ENCODE data around the gene BAZ1B.
A peak's percentile ranks its signal among the peaks of the same experiment; 100 is the strongest.
"Not testable (repeated sequence)": the region's sequence is repeated elsewhere in the genome, so short reads cannot be mapped to it uniquely, and the experiment has no call there.

The BAZ1B gene

DNA sequence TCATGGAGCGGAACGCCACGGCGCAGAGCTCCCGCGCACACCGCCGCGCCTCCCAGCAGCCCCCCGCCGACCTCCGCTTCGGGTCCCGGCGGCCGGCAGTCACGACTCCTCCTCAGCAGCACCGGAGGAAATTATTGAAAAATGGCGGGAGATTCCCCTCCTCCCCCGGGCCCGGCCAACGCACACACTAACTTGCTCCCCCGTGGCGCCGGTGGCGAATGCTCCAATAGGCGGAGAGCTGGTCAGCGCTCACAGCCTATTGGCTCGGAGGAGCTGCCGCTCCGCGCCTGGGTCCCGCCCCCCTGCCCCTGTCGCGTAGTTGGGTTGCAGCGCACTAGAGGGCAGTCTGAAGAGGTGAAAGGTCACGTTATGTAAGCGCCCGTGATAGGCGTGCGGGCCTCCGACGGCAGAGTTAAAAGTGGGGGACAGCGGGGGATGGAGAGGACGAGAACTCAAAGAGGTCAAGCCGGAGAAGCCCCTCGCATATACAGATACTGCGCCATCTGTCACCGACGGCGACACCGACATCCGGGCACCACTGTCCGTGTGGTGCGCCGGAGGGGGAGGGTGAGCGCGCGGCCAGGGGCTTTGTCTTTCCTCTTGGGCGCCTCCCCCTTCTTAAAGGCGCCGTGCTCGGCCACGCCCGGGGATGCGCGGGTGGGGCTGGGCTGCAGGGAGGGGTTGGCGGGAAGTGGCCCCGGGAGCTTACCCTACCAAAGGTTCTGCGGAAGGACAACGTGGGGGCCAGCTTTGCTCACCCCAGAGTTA, at the start of gene BAZ1B:
Gene BAZ1B, minus strand, starts transcription at position 189 of the 768 bp plus-strand sequence. CDS start 360 bp downstream, outside the sequence.
- Histone ChIP-seq H3K9me3 (ENCODE audit: low read length) (no peaks in the 10 kb centered on the region), H3K36me3 (ENCODE audit: insufficient read depth, low read length) (peaks cover 18% of the 10 kb centered on the region), H3K4me1 (ENCODE audit: insufficient read depth, low read length) (peaks cover 20% of the 10 kb centered on the region), H3K27me3 (ENCODE audit: insufficient read depth, low read length) (no peaks in the 10 kb centered on the region), H3K4me3 (ENCODE audit: low read length) (peak within 1 kb of the TSS; percentile 56), H2AFZ (ENCODE audit: low read depth, low read length) (peak within 1 kb of the TSS; percentile 13)

DNA sequence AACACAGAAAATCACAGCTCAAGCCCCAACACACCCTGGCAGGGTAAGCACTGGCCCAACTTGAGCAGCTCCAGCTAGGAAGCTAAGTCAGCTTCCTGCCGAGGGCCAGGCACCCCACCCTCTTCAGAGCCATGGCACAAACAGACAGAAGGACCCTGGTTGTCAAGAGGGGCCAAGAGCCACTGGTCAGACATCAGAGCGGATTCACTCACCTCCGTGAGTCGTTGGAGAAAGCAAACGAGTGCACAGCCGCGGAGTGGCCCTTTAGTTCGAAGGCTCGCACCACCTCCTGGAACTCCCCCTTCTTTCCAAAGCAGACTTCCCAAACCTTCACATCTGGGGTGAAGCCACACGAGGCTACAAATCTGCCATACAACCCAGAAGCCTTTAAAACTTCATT, 48.9 kb upstream of the BAZ1B start:
- H3K9me3 ChIP-seq (ENCODE audit: low read length): no peaks in the 10 kb centered on the region
- H3K4me3 ChIP-seq (ENCODE audit: low read length): no peak overlapping the region
- peaks cover 56% of the 10 kb centered on the region for H3K36me3 ChIP-seq (ENCODE audit: insufficient read depth, low read length)
- H3K27me3 ChIP-seq (ENCODE audit: insufficient read depth, low read length): no peaks in the 10 kb centered on the region
- no peak overlapping the region for H2AFZ ChIP-seq (ENCODE audit: low read depth, low read length)
- no peaks in the 10 kb centered on the region for H3K4me1 ChIP-seq (ENCODE audit: insufficient read depth, low read length)

DNA sequence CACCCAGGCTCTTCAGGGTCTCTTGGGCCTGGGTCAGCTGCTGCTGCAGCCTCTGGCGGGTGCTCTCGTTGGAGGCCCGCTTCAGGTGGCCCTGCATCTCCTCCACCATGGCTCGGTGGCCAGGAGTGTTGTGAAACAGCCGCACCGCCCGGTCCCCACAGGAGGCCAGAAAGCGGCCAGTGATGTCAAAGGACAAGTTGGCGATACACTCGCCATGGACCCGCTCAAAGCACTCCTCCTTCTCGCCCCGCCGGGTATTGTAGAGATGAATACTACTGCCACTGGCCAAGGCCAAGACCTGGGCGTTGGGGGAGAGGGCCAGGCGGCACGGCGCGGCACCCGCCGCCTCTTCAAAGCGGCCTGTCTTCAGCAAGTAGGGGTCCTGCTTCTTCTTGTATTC, 48.4 kb upstream of the BAZ1B start:
- H3K4me3 ChIP-seq (ENCODE audit: low read length): no peak overlapping the region
- no peak overlapping the region for H2AFZ ChIP-seq (ENCODE audit: low read depth, low read length)
- no peaks in the 10 kb centered on the region for H3K4me1 ChIP-seq (ENCODE audit: insufficient read depth, low read length)
- H3K27me3 ChIP-seq (ENCODE audit: insufficient read depth, low read length): no peaks in the 10 kb centered on the region
- peaks cover 56% of the 10 kb centered on the region for H3K36me3 ChIP-seq (ENCODE audit: insufficient read depth, low read length)
- no peaks in the 10 kb centered on the region for H3K9me3 ChIP-seq (ENCODE audit: low read length)

DNA sequence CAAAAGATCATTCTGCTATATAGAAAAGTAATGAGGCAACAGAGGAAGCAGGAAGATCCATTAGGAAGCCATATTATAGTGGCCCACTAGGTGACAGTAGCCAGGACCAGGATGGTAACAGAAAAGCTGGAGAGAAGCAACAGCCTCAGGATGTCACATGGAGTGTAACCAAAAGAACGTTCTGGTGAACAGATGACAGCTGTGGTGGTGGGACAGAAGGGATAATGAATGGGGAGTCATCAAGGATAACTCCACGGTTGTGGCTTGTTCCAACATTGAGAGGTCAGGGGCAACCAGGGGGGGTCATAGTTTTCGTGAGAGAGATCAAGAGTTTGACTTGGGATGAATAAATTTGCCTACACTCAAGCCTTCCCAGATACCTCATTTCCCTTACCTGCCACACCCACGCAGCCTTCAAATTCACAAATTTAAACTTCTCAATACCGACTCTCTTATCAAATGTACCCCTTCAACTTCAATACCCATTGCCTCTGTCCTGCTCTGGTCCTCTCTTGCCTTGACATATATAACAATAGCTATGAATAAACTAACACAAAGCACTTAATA, 47.0 kb upstream of the BAZ1B start:
- no peak overlapping the region for H3K4me3 ChIP-seq (ENCODE audit: low read length)
- H2AFZ ChIP-seq (ENCODE audit: low read depth, low read length): no peak overlapping the region
- no peaks in the 10 kb centered on the region for H3K4me1 ChIP-seq (ENCODE audit: insufficient read depth, low read length)
- peaks cover 48% of the 10 kb centered on the region for H3K36me3 ChIP-seq (ENCODE audit: insufficient read depth, low read length)
- H3K27me3 ChIP-seq (ENCODE audit: insufficient read depth, low read length): no peaks in the 10 kb centered on the region
- no peaks in the 10 kb centered on the region for H3K9me3 ChIP-seq (ENCODE audit: low read length)

GRCh38 chr7:73567846-73568685, 46.0 kb upstream of the BAZ1B start:
- H3K9me3 ChIP-seq (ENCODE audit: low read length): no peaks in the 10 kb centered on the region
- peaks cover 37% of the 10 kb centered on the region for H3K36me3 ChIP-seq (ENCODE audit: insufficient read depth, low read length)
- no peaks in the 10 kb centered on the region for H3K4me1 ChIP-seq (ENCODE audit: insufficient read depth, low read length)
- no peak overlapping the region for H3K4me3 ChIP-seq (ENCODE audit: low read length)
- no peak overlapping the region for H2AFZ ChIP-seq (ENCODE audit: low read depth, low read length)
- no peaks in the 10 kb centered on the region for H3K27me3 ChIP-seq (ENCODE audit: insufficient read depth, low read length)

DNA sequence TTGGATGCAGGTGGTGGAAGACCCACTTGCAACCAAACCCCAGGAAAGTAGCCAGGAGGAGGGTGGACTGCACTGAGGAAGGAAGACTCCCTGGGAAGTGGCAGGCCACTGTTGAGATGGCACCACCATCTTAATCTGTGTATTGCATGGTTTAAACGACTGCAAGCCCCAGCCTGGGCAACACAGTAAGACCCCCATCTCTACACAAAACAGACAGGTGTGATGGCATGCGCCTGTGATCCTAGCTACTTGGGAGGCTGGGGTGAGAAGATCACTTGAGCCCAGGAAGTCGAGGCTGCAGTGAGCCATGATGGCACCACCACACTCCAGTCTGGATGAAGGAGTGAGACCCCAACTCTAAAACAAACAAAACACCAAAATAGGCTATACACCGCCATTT, 45.0 kb upstream of the BAZ1B start:
- Histone ChIP-seq H3K36me3 (ENCODE audit: insufficient read depth, low read length) (peaks cover 28% of the 10 kb centered on the region), H2AFZ (ENCODE audit: low read depth, low read length) (no peak overlapping the region), H3K4me1 (ENCODE audit: insufficient read depth, low read length) (no peaks in the 10 kb centered on the region), H3K9me3 (ENCODE audit: low read length) (no peaks in the 10 kb centered on the region), H3K27me3 (ENCODE audit: insufficient read depth, low read length) (no peaks in the 10 kb centered on the region), H3K4me3 (ENCODE audit: low read length) (no peak overlapping the region)

GRCh38 chr7:73566431-73566830, 44.3 kb upstream of the BAZ1B start:
- not testable (repeated sequence) for H2AFZ ChIP-seq (ENCODE audit: low read depth, low read length); H3K9me3 ChIP-seq (ENCODE audit: low read length); H3K4me1 ChIP-seq (ENCODE audit: insufficient read depth, low read length); H3K4me3 ChIP-seq (ENCODE audit: low read length); H3K27me3 ChIP-seq (ENCODE audit: insufficient read depth, low read length)
- peaks cover 24% of the 10 kb centered on the region for H3K36me3 ChIP-seq (ENCODE audit: insufficient read depth, low read length)

DNA sequence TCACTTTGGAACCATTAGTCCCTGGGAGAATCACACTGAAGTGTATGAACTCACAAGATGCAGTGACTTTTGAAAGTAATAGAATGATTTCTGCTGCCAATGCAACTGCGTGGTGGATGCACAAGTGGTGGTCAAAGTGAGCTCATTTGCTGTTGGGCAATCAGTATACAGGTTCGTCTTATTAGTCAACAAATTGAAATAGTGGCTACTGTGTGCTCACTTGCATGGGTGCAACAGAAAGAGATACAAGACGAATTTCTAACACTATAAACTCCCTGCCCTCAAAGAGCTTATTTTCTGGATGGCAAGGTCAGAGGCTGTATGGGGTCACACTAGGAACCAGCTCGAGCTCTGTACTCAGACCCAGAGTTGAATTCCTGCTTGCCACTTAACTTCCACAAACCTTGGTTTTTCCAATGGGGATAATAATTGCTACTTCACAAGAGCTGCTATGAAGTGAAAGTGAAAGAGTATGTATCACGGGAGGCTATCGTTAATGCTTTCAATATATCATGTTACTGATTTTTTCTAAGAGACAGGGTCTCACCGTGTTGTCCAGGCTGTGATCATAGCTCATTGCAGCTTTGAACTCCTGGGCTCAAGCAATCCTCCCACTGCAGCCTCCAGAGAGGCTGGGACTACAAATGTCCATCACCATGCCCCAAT, 43.7 kb upstream of the BAZ1B start:
- H3K4me3 ChIP-seq (ENCODE audit: low read length): no peak overlapping the region
- no peaks in the 10 kb centered on the region for H3K4me1 ChIP-seq (ENCODE audit: insufficient read depth, low read length)
- H3K36me3 ChIP-seq (ENCODE audit: insufficient read depth, low read length): peaks cover 20% of the 10 kb centered on the region
- H3K9me3 ChIP-seq (ENCODE audit: low read length): no peaks in the 10 kb centered on the region
- no peaks in the 10 kb centered on the region for H3K27me3 ChIP-seq (ENCODE audit: insufficient read depth, low read length)
- no peak overlapping the region for H2AFZ ChIP-seq (ENCODE audit: low read depth, low read length)

- Histone ChIP-seq H3K4me3 (ENCODE audit: low read length) (no peak overlapping the region), H3K36me3 (ENCODE audit: insufficient read depth, low read length) (no peaks in the 10 kb centered on the region), H3K9me3 (ENCODE audit: low read length) (no peaks in the 10 kb centered on the region), H2AFZ (ENCODE audit: low read depth, low read length) (no peak overlapping the region), H3K4me1 (ENCODE audit: insufficient read depth, low read length) (peaks cover 12% of the 10 kb centered on the region), H3K27me3 (ENCODE audit: insufficient read depth, low read length) (no peaks in the 10 kb centered on the region)
These were observed 38.2 kb upstream of the BAZ1B start for GRCh38 chr7:73560109-73560835.

- no peaks in the 10 kb centered on the region for H3K27me3 ChIP-seq (ENCODE audit: insufficient read depth, low read length)
- peaks cover 12% of the 10 kb centered on the region for H3K4me1 ChIP-seq (ENCODE audit: insufficient read depth, low read length)
These were observed 35.5 kb upstream of the BAZ1B start, which contains the start of gene BCL7B for GRCh38 chr7:73557397-73558257. Gene BCL7B, minus strand, starts transcription at chr7:73557690. Its CDS starts 112 bp downstream, at chr7:73557578.

GRCh38 chr7:73557108-73557396, 35.0 kb upstream of the BAZ1B start:
- H3K36me3 ChIP-seq (ENCODE audit: insufficient read depth, low read length): peaks cover 9% of the 10 kb centered on the region
- no peaks in the 10 kb centered on the region for H3K9me3 ChIP-seq (ENCODE audit: low read length)
- peaks cover 12% of the 10 kb centered on the region for H3K4me1 ChIP-seq (ENCODE audit: insufficient read depth, low read length)
- H3K27me3 ChIP-seq (ENCODE audit: insufficient read depth, low read length): no peaks in the 10 kb centered on the region
- H2AFZ ChIP-seq (ENCODE audit: low read depth, low read length): peak overlapping the region; percentile 7
- peak overlapping the region; percentile 66 for H3K4me3 ChIP-seq (ENCODE audit: low read length)

More at GRCh38 chr7:73557397-73558257, 35.5 kb upstream of the BAZ1B start, which contains the start of gene BCL7B:
- Histone ChIP-seq H2AFZ (ENCODE audit: low read depth, low read length) (peak within 1 kb of the TSS; percentile 7), H3K9me3 (ENCODE audit: low read length) (no peaks in the 10 kb centered on the region), H3K4me3 (ENCODE audit: low read length) (peak within 1 kb of the TSS; percentile 66), H3K36me3 (ENCODE audit: insufficient read depth, low read length) (peaks cover 7% of the 10 kb centered on the region)

Measured in neuron (in vitro differentiated cells).